T47D (cell line): ENCODE measurements around the gene KIAA0232.

Source experiments
- DNase-seq, 2 experiments: peaks; one replicate each; pipeline versions ENCODE4 v3.0.0 to v3.0.0-alpha.2; 2011 to 2012; ENCODE audit warnings: low read depth in 1 of 2, low spot score in 1 of 2
- JUND ChIP-seq: IDR thresholded peaks from 2 replicates; pipeline ENCODE4 v1.6.1; 2012; ENCODE audit warnings: low read depth
- in situ Hi-C: cut with HindIII; loops from 2 replicates; pipeline ENCODE4 v1.10.0; 2016; ENCODE audit warnings: low sequenced_read_pairs, low pct_unique_long_range_greater_than_20kb

Gene KIAA0232, protein sequence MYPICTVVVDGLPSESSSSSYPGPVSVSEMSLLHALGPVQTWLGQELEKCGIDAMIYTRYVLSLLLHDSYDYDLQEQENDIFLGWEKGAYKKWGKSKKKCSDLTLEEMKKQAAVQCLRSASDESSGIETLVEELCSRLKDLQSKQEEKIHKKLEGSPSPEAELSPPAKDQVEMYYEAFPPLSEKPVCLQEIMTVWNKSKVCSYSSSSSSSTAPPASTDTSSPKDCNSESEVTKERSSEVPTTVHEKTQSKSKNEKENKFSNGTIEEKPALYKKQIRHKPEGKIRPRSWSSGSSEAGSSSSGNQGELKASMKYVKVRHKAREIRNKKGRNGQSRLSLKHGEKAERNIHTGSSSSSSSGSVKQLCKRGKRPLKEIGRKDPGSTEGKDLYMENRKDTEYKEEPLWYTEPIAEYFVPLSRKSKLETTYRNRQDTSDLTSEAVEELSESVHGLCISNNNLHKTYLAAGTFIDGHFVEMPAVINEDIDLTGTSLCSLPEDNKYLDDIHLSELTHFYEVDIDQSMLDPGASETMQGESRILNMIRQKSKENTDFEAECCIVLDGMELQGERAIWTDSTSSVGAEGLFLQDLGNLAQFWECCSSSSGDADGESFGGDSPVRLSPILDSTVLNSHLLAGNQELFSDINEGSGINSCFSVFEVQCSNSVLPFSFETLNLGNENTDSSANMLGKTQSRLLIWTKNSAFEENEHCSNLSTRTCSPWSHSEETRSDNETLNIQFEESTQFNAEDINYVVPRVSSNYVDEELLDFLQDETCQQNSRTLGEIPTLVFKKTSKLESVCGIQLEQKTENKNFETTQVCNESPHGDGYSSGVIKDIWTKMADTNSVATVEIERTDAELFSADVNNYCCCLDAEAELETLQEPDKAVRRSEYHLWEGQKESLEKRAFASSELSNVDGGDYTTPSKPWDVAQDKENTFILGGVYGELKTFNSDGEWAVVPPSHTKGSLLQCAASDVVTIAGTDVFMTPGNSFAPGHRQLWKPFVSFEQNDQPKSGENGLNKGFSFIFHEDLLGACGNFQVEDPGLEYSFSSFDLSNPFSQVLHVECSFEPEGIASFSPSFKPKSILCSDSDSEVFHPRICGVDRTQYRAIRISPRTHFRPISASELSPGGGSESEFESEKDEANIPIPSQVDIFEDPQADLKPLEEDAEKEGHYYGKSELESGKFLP (N-terminal part only)

DNA sequence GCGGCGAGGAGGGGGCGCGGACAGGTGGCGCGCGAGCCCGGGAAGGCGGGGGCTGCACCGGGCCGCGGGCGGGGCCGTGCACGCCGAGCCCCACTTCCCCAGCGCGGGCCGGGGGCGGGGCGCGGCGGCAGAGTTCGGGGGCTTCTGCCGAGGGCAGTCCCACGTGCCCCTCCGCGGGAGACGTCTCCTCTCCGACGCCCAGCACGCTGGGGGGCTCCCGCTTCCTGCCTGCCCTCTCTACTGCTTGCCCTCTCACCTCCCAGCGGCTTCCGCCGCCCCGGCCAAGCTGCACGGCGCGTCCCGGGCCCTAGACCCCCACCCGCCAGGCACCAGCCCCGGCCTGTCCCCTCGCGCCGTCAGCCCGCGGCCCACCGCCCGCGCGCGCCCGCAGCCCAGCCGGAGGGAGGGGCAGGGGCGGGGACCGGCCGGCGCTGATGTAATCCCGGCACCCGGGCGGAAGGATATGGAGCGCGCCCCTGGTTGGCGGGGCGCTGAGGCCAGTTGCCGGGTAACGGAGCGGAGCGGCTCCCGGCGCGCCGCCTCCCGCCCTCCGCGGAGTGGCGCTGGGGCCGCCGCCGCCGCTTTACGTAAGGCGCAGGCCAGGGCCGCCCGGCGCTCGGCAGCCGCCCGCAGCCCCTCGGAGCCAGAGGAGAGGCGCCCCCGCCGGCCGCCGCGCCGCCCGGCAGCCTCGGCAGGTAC, at the start of gene KIAA0232:
Gene KIAA0232 (plus strand): TSS at position 581 of the 699 bp plus-strand sequence. CDS start 41,727 bp downstream, outside the sequence.
- DNase-seq, result peak; percentile 94 to 96
- TF ChIP-seq JUND, result no peak
- in situ Hi-C loops, result no loop called here

DNA sequence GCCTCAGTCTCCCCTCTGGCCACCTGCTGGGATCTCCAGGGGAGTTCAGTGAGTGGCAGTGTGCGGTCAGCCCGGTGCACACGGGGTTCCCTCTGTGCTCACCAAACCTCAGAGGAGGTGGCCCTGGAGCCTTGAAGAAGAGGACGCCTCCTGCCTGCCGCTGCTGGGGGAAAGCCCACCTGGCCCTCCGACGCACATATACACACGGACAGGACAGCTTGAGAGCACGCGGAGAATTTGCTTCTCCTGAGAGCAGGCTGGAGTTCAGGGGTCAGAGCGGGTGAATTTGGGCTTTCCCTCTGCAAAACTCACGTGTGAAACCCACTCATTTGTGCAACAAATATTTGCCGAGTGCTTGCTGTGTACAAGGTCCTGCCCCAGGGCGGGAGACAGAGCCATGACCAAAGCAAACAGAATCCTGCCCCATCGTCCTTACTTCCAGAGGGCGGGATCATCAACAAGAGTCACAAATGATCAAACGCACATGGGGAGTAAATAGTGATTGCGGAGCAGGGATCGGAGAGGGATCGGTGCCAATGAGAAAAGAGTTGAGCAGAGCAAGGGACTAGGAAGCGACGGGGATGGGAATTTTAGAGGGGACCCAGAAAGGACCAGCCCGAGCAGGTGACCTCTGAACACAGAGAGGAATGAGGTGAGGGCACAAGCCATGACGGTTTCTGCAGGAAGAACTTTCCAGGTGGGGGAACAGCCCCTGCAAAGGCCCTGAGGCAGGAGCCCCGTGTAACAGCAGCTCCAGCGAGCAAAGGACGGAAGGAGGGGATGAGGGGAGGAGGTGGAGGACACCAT, 49.0 kb upstream of the KIAA0232 start:
- in situ Hi-C loops, result no loop called here
- no peak for TF ChIP-seq JUND
- DNase-seq, result no peak

DNA sequence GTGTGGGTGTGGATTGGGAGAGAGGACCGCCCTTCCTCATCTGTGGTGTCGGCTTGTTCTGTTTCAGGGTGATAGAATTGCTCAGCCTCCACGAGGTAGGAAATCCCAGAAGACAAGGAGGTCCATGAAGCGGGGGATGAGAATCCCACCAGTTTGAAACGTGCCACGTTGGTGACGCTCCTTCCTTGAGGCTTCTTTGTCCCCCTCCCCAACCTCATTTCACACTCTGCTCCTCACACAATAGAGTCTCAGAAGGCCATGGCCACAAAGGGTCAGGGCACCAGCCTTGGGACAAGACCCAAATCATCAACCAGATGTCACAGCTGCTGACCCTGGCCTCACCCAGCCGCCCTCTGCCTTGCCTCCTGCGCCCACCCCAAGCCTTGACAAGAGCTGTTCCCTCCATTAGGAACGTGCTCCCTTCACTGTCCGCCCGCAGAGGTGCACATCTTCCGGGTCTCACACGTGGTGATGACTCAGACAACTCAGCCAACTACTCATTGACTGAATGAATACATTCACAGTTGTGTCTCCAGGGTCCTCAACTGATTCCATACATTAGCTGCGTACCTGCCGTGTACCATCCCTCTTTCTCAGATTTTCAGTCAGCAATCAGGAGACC, 48.3 kb upstream of the KIAA0232 start:
- TF ChIP-seq JUND, result no peak
- DNase-seq, result no peak
- in situ Hi-C loops, result no loop called here

DNA sequence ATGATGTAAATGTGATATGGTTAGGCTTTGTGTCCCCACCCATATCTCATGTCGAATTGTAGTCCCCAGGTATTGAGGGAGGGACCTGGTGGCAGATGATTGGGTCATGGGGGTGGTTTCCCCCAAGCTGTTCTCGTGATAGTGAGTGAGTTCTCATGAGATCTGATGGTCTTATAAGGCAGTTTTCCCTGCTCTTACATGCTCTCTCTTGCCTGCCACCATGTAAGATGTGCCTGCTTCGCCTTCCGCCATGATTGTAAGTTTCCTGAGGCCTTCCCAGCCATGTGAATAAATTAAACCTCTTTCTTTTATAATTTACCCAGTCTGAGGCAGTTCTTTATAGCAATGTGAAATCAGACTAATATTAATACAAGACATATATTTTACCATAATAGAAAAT, 42.6 kb upstream of the KIAA0232 start:
- no peak for TF ChIP-seq JUND
- in situ Hi-C loops, result no loop called here
- DNase-seq, result no peak

DNA sequence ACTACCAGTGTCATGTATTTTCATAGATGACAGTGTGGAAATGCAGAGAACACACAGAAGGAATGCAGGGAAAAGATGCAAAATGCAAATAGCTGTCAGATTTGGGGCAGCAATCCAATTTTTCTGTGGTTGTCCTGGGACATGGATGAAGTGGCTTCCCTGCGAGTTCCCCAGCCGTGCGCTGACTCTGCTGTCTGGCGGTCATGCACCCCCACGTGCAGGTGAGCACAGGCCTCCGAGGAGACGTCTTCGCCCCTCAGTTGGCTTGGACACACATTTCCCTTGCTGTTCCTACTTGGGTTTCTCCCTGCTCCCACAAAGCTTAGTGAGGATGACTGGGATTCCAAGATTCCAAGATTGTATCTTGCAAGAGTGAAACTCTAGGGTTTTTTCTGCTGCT, 42.2 kb upstream of the KIAA0232 start:
- in situ Hi-C loops, result no loop called here
- no peak for DNase-seq
- TF ChIP-seq JUND, result no peak

DNA sequence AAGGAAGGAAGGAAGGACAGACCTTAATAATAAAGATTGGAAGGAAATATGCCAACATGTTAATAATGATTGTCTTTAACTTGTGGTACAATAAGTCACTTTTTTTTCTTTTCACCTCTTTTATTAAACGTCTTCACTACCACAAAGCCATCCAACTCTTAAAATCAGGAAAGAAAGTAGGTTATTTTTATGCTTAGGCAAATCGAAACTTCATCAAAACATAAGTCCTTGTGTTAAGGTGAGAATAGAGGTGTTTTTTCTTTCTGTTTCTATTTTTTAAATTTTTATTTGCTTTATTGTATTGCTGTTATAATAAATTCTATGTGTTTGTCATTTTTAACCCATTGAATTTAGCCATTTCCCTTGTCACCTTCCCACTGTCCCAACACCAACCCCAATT, 40.0 kb upstream of the KIAA0232 start:
- DNase-seq, result no peak
- in situ Hi-C loops, result no loop called here

DNA sequence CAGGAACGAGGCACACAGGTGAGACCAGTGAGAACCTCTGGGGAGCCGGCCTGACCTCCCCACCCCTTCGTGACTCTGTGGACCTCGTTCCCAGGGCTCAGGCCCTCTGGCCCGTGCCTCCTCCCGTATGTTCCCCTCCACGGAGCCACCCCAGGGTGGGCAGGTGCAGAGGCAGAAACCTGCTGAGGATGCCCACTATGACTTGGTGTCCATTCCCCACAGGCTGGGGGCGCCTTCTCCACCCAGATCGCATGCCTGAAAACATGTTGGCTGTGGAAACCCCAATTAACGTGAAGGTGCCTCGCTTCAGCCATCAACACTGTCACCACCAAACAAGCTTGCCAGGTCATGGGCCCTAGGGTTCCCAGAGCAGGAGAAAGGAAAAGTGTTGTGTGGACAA, 39.5 kb upstream of the KIAA0232 start:
- in situ Hi-C loops, result no loop called here
- no peak for TF ChIP-seq JUND
- no peak for DNase-seq

More for the DNA sequence above, 40.0 kb upstream of the KIAA0232 start:
- TF ChIP-seq JUND, result no peak

DNA sequence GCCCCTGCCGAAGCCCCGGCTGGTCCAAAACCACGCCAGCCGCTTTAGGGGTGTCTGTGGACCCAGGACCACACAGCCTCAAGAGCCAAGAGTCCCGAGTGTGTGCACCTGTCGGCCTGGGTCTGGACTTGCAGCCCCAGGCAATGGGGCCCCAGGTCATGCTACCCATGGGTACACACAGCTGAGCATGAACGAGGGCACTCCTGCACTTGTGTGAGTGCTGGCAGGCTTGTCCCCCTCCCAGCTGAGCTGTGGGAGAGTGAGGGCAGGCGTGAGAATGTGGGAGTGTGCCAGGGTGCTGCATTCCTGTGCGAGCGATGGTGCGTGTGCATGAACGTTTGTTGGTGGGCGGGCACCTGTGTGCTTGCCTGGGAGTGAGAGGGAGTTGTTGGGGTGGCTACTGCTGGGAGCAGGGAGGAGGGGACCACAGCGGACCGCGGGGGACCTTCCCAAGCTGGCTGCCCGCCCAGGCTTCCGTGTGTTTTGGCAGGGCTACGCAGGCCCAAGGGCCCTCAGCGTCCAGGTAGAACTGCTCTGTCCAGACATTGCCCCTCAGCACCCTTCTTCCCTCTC, 35.7 kb upstream of the KIAA0232 start:
- in situ Hi-C loops, result no loop called here
- peak; percentile 64 to 97 for DNase-seq
- no peak for TF ChIP-seq JUND

DNA sequence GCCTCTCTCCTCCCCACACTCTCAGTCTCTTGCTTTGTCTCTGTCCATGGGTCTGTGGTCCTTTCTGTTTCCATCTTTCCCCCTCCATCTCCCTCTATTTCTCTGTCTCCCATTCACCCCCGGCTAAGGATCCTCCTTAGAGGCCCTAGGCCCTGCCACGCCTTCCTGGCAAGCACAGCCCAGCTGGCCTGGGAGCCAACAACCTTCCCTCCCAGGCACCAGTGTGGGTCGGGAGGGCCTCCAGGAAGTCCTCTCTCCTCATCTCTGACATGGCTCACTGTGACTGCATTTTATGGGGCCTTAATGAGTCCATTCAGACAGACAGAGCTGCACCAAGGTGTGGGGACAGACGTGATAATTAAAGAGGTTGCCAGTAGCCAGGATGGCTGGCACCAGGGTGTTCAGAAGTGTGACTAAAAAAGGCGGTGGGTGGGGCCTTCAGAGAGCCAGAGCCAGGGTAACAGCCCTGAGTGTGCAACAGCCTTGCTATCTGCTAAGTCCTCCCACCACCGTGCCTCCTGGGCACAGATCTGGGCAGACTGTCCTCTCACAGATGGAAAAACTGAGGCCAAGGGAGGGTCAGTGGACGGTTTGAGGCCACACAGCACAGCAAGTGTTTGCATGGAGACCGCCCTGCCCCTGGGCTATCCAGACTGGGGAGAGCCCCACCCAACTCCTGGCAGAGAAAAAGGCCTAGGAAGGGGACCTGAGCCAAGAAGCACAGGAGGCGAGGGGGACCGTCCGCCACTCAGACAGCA, 35.1 kb upstream of the KIAA0232 start:
- no peak for TF ChIP-seq JUND
- DNase-seq, result peak; percentile 62 to 88
- in situ Hi-C loops, result no loop called here

DNA sequence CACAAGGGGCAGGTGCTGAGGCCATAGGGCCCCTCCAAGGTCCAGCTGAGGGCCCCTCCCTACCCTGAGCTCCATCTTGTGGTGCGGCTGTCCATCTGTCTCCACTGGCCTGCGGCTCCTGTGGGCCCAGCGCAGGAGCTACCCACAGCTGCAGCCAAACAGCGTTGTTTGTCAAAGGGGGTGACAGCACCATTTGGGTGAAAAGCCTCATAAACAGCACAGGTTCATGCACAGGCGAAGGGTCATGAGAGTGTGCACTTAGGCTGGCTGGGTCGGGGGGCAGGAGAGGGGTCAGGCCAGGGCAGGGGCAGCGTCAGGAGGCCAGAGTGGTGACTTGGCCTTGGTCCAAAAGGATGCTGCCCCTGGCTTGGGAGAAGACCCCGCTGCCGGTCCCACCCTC, 34.2 kb upstream of the KIAA0232 start:
- no peak for DNase-seq
- no peak for TF ChIP-seq JUND
- in situ Hi-C loops, result no loop called here
